GM23248 (cell line): ENCODE results near the gene MYEF2. TPM values are rescaled to one million over a fixed set of nuclear protein-coding genes. Genes with fewer than 3 reads are reported as not detected.

ENCODE experiments used
- DNase-seq: peaks from one replicate; pipeline ENCODE4 v3.0.0-alpha.2; 2015
- H2AFZ ChIP-seq: fragments of 200-600 bp; sonication (generic); 2 replicates; pipeline ENCODE4 v1.6.1; 2016; ENCODE audit warnings: antibody characterized with exemption
- H3F3A ChIP-seq: fragments of 200-600 bp; sonication (generic); 2 replicates; pipeline ENCODE4 v1.6.1; 2016; ENCODE audit warnings: mild to moderate bottlenecking, antibody characterized with exemption, mixed run types; ENCODE audit not compliant: insufficient read depth
- H3K27ac ChIP-seq: fragments of 200-600 bp; sonication (generic); 2 replicates; pipeline ENCODE4 v1.5.1; 2016; ENCODE audit warnings: mild to moderate bottlenecking
- H3K27me3 ChIP-seq: fragments of 200-600 bp; sonication (generic); replicated peaks from 2 replicates; pipeline ENCODE4 v1.6.1; 2016; ENCODE audit warnings: mild to moderate bottlenecking; ENCODE audit not compliant: insufficient read depth
- H3K36me3 ChIP-seq: fragments of 200-600 bp; sonication (generic); 2 replicates; pipeline ENCODE4 v1.6.1; 2016; ENCODE audit warnings: low read depth, mild to moderate bottlenecking
- H3K4me1 ChIP-seq: fragments of 200-600 bp; sonication (generic); 2 replicates; pipeline ENCODE4 v1.6.1; 2016; ENCODE audit warnings: mild to moderate bottlenecking; ENCODE audit not compliant: insufficient read depth
- H3K4me2 ChIP-seq: fragments of 200-600 bp; sonication (generic); one replicate; pipeline ENCODE4 v1.6.1; 2016; ENCODE audit warnings: mild to moderate bottlenecking; ENCODE audit not compliant: unreplicated experiment
- H3K4me3 ChIP-seq: fragments of 200-600 bp; sonication (generic); 2 replicates; pipeline ENCODE4 v1.5.1; 2016; ENCODE audit warnings: mild to moderate bottlenecking
- H3K79me2 ChIP-seq: fragments of 200-600 bp; sonication (generic); 2 replicates; pipeline ENCODE4 v1.6.1; 2016; ENCODE audit warnings: mild to moderate bottlenecking; ENCODE audit not compliant: insufficient read depth
- H3K9ac ChIP-seq: fragments of 200-600 bp; sonication (generic); 2 replicates; pipeline ENCODE4 v1.6.1; 2016; ENCODE audit warnings: mild to moderate bottlenecking
- H3K9me2 ChIP-seq: fragments of 200-600 bp; sonication (generic); 2 replicates; pipeline ENCODE4 v1.6.1; 2016; ENCODE audit warnings: mixed run types, mild to moderate bottlenecking, moderate library complexity; ENCODE audit not compliant: insufficient read depth
- H3K9me3 ChIP-seq: fragments of 200-600 bp; sonication (generic); one replicate; pipeline ENCODE4 v1.6.1; 2017; ENCODE audit warnings: low read depth
- H4K20me1 ChIP-seq: fragments of 200-600 bp; sonication (generic); 2 replicates; pipeline ENCODE4 v1.6.0; 2016; ENCODE audit not compliant: insufficient read depth
- EZH2 ChIP-seq: fragments of 200-600 bp; sonication (generic); IDR thresholded peaks from 2 replicates; pipeline ENCODE4 v1.6.1; 2018; ENCODE audit warnings: antibody characterized with exemption, mild to moderate bottlenecking; ENCODE audit not compliant: insufficient read depth, poor library complexity, severe bottlenecking
- EZH2phosphoT487 ChIP-seq: fragments of 200-600 bp; sonication (generic); IDR thresholded peaks from 2 replicates; pipeline ENCODE4 v1.6.1; 2018; ENCODE audit warnings: antibody characterized with exemption, moderate library complexity, mild to moderate bottlenecking, low read depth; ENCODE audit not compliant: insufficient read depth
- WGBS, 2 experiments: methylation state at CpG; one replicate each; pipeline ENCODE4 v1.1.6; 2015 to 2017; ENCODE audit warnings: low lambda C conversion rate in 2 of 2, low coverage in 1 of 2; ENCODE audit errors: missing lambda C conversion rate in 2 of 2; 5-methylcytosine and 5-hydroxymethylcytosine counted together
- in situ Hi-C: fragments of 300-500 bp; cut with MboI; formaldehyde crosslinking; loops from 2 replicates; pipeline ENCODE4 v1.15.0; 2020
- polyA plus RNA-seq: library from polyadenylated mRNA; unstranded; fragments of >200 nt; fragmentation: Nextera tagmentation; extraction: Ambion mirVana; gene quantifications from 2 replicates; pipeline ENCODE4 v1.2.1, GENCODE V29; 2016
- total RNA-seq: library from RNA; depleted of rRNA; stranded (reverse); fragments of >200 nt; shearing (Covaris generic); gene quantifications from 2 replicates; pipeline ENCODE4 v1.2.3, GENCODE V29; 2014

MYEF2 gene
- total and polyA plus RNA-seq, 2 experiments from 2014 or later, result 1.7 to 1.8 TPM

DNA sequence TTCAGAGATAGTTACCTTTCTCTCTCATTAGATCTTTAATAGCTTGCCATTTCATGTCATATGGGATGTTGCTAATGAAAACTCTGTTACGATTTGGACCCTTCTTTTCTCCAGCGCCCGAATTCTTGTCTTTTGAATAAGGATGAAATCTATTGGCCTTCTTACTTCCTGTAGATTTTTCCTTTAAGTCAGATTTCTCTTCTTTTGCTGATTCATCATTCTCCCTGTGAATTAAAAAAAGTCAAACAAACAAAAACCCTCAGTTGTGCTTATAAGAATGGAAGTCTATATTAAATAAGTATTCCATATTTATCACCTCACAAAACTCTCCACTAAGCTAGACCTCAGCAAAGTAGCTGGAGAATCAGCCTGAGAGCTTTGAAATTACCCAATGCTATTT is 9.5 kb downstream of the MYEF2 start:
- no peak overlapping the region for H3K4me3 ChIP-seq
- H3K4me2 ChIP-seq, result no peak overlapping the region
- no peaks in the 10 kb centered on the region for H3K4me1 ChIP-seq
- H3K79me2 ChIP-seq, result no peaks in the 10 kb centered on the region
- no peaks in the 10 kb centered on the region for H3K9me2 ChIP-seq
- 44 to 47% methylated on average over 3 of the region's 3 CpGs for WGBS, 2 experiments
- H3F3A ChIP-seq, result no peaks in the 10 kb centered on the region
- no peak overlapping the region for H2AFZ ChIP-seq
- no peak overlapping the region for H3K27ac ChIP-seq
- in situ Hi-C loops, result no loop called here
- no peaks in the 10 kb centered on the region for H3K27me3 ChIP-seq
- DNase-seq, result no peak
- no peaks in the 10 kb centered on the region for H4K20me1 ChIP-seq
- no peak for TF ChIP-seq EZH2phosphoT487
- no peak for TF ChIP-seq EZH2
- H3K9ac ChIP-seq, result no peak overlapping the region
- no peaks in the 10 kb centered on the region for H3K9me3 ChIP-seq
- no peaks in the 10 kb centered on the region for H3K36me3 ChIP-seq

DNA sequence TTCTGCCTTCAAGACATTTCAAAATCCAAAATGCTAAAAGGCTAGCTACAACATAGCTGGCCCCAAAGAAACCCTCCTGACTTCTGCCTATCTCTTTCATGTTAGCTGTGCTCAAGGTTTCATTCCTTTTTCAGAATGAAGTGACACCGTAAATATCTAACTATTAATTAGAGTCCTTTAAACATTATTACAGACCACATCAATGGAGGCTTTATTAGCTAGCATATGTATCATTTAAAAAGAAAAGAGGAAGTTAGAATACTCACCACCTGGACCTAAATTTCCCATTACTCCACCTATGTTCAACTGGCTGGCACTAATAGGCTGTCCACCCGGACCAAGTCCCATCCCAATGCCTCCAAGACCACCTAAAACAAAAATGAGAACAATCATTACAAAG is 24.6 kb downstream of the MYEF2 start:
- Histone ChIP-seq H3K36me3 (no peaks in the 10 kb centered on the region), H3K4me3 (no peak overlapping the region), H3F3A (no peaks in the 10 kb centered on the region), H2AFZ (no peak overlapping the region), H3K9me3 (no peaks in the 10 kb centered on the region), H3K27ac (no peak overlapping the region), H3K4me1 (no peaks in the 10 kb centered on the region), H3K9me2 (no peaks in the 10 kb centered on the region), H3K79me2 (no peaks in the 10 kb centered on the region), H3K9ac (no peak overlapping the region), H3K27me3 (no peaks in the 10 kb centered on the region), H4K20me1 (no peaks in the 10 kb centered on the region), H3K4me2 (no peak overlapping the region)
- 67 to 73% methylated on average over 2 of the region's 2 CpGs for WGBS, 2 experiments
- in situ Hi-C loops, result no loop called here
- DNase-seq, result no peak
- no peak for TF ChIP-seq EZH2

DNA sequence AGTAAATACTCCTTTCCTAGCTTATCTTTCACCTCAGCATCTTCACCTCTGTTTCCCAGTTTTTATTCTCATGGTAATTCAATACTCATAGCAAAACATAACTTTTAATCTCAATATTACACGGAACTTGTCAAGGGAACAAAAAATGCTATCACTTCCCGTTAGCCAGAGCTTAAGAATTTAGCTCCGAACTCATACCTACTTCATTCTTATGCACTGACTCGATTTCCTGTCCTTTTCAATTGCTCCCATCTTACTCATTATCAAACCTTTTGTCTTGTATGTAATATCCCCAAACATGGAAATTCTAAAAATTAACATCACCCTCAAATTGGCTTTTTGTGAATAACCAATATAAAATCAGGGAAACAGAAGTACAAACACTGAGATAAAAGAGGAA is 28.2 kb downstream of the MYEF2 start:
- H2AFZ ChIP-seq, result peak overlapping the region; percentile 24; the same call in 1 of the 2 replicates
- 38 to 45% methylated on average over 4 of the region's 4 CpGs for WGBS, 2 experiments
- DNase-seq, result peak; percentile 34

GRCh38 chr15:48147358-48147757 is 30.7 kb downstream of the MYEF2 start:
- TF ChIP-seq EZH2 (no peak), EZH2phosphoT487 (no peak)
- Histone ChIP-seq H3K27ac (no peak overlapping the region), H3K36me3 (no peaks in the 10 kb centered on the region), H3K27me3 (no peaks in the 10 kb centered on the region), H3K9ac (no peak overlapping the region), H3K79me2 (no peaks in the 10 kb centered on the region), H3K9me2 (no peaks in the 10 kb centered on the region), H4K20me1 (no peaks in the 10 kb centered on the region), H3K4me1 (peaks cover 18% of the 10 kb centered on the region; the same call in 1 of the 2 replicates), H3F3A (no peaks in the 10 kb centered on the region), H2AFZ (no peak overlapping the region), H3K4me2 (no peak overlapping the region), H3K4me3 (no peak overlapping the region), H3K9me3 (no peaks in the 10 kb centered on the region)
- no peak for DNase-seq
- in situ Hi-C loops, result no loop called here

More for the DNA sequence above, 28.2 kb downstream of the MYEF2 start:
- H3K27me3 ChIP-seq, result no peaks in the 10 kb centered on the region
- no peaks in the 10 kb centered on the region for H3K36me3 ChIP-seq
- no peaks in the 10 kb centered on the region for H3K9me2 ChIP-seq
- no peaks in the 10 kb centered on the region for H4K20me1 ChIP-seq
- in situ Hi-C loops, result no loop called here
- no peak overlapping the region for H3K4me2 ChIP-seq
- H3K4me3 ChIP-seq, result no peak overlapping the region
- H3K4me1 ChIP-seq, result peaks cover 7% of the 10 kb centered on the region; the same call in 1 of the 2 replicates
- H3K79me2 ChIP-seq, result no peaks in the 10 kb centered on the region
- no peak for TF ChIP-seq EZH2
- H3K9ac ChIP-seq, result no peak overlapping the region
- H3F3A ChIP-seq, result no peaks in the 10 kb centered on the region
- no peak overlapping the region for H3K27ac ChIP-seq
- no peaks in the 10 kb centered on the region for H3K9me3 ChIP-seq

GRCh38 chr15:48145923-48146322 is 32.2 kb downstream of the MYEF2 start:
- no peaks in the 10 kb centered on the region for H4K20me1 ChIP-seq
- no peak overlapping the region for H3K27ac ChIP-seq
- no peak overlapping the region for H3K9ac ChIP-seq
- in situ Hi-C loops, result no loop called here
- no peak for DNase-seq
- H3K27me3 ChIP-seq, result no peaks in the 10 kb centered on the region
- H3K4me2 ChIP-seq, result no peak overlapping the region
- H3K79me2 ChIP-seq, result no peaks in the 10 kb centered on the region
- no peaks in the 10 kb centered on the region for H3K36me3 ChIP-seq
- TF ChIP-seq EZH2 (no peak), EZH2phosphoT487 (no peak)
- no peaks in the 10 kb centered on the region for H3F3A ChIP-seq
- H3K9me3 ChIP-seq, result no peaks in the 10 kb centered on the region
- no peak overlapping the region for H2AFZ ChIP-seq
- H3K4me3 ChIP-seq, result no peak overlapping the region
- H3K9me2 ChIP-seq, result no peaks in the 10 kb centered on the region
- peaks cover 18% of the 10 kb centered on the region; the same call in 1 of the 2 replicates for H3K4me1 ChIP-seq
